Activated T-cell treated with anti-CD3 and anti-CD28 coated beads, Interleukin-2, amount 50 U/mL, for 4 hours (primary cell): ENCODE measurements around the gene LENG9. TPM values are rescaled to one million over a fixed set of nuclear protein-coding genes. Genes with fewer than 3 reads are reported as not detected.
"Not testable (repeated sequence)": the region's sequence is repeated elsewhere in the genome, so short reads cannot be mapped to it uniquely, and the experiment has no call there.

ENCODE experiments used
- ATAC-seq, 2 donors: fragments of 200-7000 bp; cut with Tn5 transposase; one replicate each; pipeline ENCODE4 v1.10.0; 2021
- DNase-seq: peaks from one replicate; pipeline ENCODE4 v3.0.0-alpha.2; 2020
- H3K27me3 Mint-ChIP-seq: one replicate; pipeline ENCODE4 v1.8.0; 2021; ENCODE audit warnings: low read depth, mixed read lengths
- H3K36me3 Mint-ChIP-seq: one replicate; pipeline ENCODE4 v1.8.0; 2022; ENCODE audit warnings: mixed read lengths; ENCODE audit not compliant: insufficient read depth
- H3K4me1 Mint-ChIP-seq: one replicate; pipeline ENCODE4 v1.8.0; 2021; ENCODE audit warnings: low read depth, mixed read lengths
- H3K4me3 Mint-ChIP-seq: one replicate; pipeline ENCODE4 v1.8.0; 2021; ENCODE audit warnings: mild to moderate bottlenecking, moderate library complexity, mixed read lengths
- H3K9me3 Mint-ChIP-seq: one replicate; pipeline ENCODE4 v1.8.0; 2021; ENCODE audit warnings: mixed read lengths
- total RNA-seq, 3 donors: library from RNA; stranded (reverse); gene quantifications; one replicate each; pipeline ENCODE4 v1.2.1, GENCODE V29; 2021

LENG9 gene
- 1 to 10 TPM; 4.8 to 5.4 (median 5.2) TPM for total RNA-seq

DNA sequence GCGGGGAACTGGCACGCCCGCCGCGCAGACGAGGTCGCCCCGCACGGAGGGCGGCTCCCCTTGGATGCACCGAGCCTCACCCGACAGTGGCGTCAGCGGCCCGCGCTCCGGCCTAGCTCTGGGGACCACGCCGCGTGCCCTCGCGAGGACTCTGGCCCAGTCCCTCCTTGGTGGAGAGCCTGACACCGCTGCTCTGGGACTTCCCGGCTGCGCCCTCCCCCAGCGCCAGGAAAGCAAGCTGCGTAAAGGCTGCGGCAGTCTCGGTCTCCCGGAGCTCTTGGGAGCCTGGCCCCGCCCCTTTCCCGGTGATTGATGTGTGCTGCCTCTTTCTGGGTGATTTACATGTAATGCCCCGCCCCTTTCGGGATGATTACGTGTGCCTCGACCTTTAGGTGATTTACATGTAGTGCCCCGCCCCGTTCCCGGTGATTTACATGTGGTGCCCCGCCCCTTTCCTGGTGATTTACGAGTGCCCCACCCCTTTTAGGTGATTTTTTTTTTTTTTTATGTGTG is at the start of gene LENG9:
LENG9 (minus strand) TSS at position 248 of the 513 bp plus-strand sequence. CDS start 252 bp downstream, outside the sequence.
- H3K4me1 Mint-ChIP-seq, result peaks cover 19% of the 10 kb centered on the region
- peaks cover 20% of the 10 kb centered on the region for H3K36me3 Mint-ChIP-seq
- peaks cover 3% of the 10 kb centered on the region for H3K27me3 Mint-ChIP-seq
- ATAC-seq, result peak; percentile 69
- DNase-seq, result peak; percentile 91
- H3K9me3 Mint-ChIP-seq, result no peaks in the 10 kb centered on the region
- peak within 1 kb of the TSS; percentile 84 for H3K4me3 Mint-ChIP-seq

DNA sequence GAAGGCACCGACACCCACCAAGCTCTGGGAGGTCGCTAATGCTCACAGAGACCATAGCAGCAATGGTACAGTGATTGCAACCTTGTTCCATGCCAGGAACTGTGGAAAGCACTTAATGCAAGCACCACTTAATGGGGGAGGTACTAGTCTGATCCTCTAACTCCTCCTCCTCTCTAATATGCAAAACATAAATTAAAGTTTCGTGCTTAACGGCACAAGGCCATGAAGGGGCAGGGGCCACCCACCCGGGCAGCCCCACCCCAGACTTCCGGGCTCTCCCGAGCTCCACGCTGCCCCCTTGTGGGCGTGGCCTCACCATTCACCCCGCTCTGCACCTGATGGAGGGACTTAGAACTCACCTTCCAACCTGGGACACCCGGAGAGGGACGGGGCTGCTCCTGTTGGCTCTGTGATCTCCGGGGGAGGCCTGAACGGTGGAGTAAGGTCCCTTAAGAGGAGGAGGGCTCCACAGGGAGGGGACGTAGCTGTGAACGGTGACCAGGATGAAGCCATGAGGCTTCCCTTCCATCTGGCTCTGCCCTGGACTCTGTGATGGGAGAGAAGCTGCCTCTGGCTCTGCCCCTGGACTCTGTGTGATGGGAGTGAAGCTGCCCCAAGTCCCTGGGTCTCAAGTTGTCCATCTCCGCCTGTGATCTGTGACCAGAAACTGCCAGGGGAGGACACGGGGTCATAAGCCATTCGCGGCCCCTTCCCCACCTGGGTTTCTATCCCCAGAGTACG is 45.8 kb upstream of the LENG9 start:
- peak; percentile 60 to 61 for ATAC-seq
- not testable (repeated sequence) for DNase-seq, H3K4me3 Mint-ChIP-seq, H3K36me3 Mint-ChIP-seq, H3K9me3 Mint-ChIP-seq
- Mint-ChIP-seq H3K4me1 (peaks cover 18% of the 10 kb centered on the region), H3K27me3 (peaks cover 22% of the 10 kb centered on the region)

DNA sequence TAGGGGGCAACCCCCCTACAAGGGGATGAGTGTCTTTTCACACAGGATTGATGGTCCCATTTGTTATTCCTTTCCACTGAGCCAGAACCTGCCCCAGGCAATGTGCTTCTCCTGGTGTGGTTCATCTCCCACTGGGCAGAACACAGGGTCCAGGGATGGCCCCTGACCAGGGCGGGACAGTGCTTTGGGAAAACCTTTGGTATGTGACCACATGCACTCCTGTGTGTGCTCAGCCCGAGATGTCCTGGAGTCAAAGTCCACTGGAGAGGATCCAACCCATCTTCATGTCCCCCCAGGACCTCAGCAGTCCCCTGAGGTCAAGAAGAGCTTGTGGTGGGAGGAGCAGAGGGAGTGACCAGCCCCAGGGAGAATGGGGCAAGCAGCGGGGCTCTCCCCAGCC is 44.9 kb upstream of the LENG9 start:
- Mint-ChIP-seq H3K27me3 (peaks cover 21% of the 10 kb centered on the region), H3K4me1 (peaks cover 18% of the 10 kb centered on the region)
- not testable (repeated sequence) for DNase-seq, H3K36me3 Mint-ChIP-seq, H3K4me3 Mint-ChIP-seq, H3K9me3 Mint-ChIP-seq, ATAC-seq

DNA sequence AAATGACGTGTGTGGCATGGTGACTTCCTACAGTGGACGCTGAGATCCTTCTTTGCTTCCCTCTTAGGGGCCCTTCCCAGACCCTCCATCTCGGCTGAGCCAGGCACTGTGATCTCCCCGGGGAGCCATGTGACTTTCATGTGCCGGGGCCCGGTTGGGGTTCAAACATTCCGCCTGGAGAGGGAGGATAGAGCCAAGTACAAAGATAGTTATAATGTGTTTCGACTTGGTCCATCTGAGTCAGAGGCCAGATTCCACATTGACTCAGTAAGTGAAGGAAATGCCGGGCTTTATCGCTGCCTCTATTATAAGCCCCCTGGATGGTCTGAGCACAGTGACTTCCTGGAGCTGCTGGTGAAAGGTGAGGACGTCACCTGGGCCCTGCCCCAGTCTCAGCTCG is 44.2 kb upstream of the LENG9 start:
- peaks cover 18% of the 10 kb centered on the region for H3K4me1 Mint-ChIP-seq
- DNase-seq (no peak), ATAC-seq (no peak)
- H3K9me3 Mint-ChIP-seq, result no peaks in the 10 kb centered on the region
- H3K27me3 Mint-ChIP-seq, result peaks cover 24% of the 10 kb centered on the region
- H3K4me3 Mint-ChIP-seq, result no peak overlapping the region
- no peaks in the 10 kb centered on the region for H3K36me3 Mint-ChIP-seq

- H3K36me3 Mint-ChIP-seq, H3K9me3 Mint-ChIP-seq, DNase-seq, H3K4me3 Mint-ChIP-seq: not testable (repeated sequence)
- peaks cover 18% of the 10 kb centered on the region for H3K4me1 Mint-ChIP-seq
- ATAC-seq, result peak; percentile 55 to 56
- peaks cover 25% of the 10 kb centered on the region for H3K27me3 Mint-ChIP-seq
These were observed 43.6 kb upstream of the LENG9 start for GRCh38 chr19:54507038-54507717.

- DNase-seq (no peak), ATAC-seq (no peak)
- H3K27me3 Mint-ChIP-seq, result peaks cover 28% of the 10 kb centered on the region
- peaks cover 18% of the 10 kb centered on the region for H3K4me1 Mint-ChIP-seq
- H3K9me3 Mint-ChIP-seq, result no peaks in the 10 kb centered on the region
- H3K36me3 Mint-ChIP-seq, result no peaks in the 10 kb centered on the region
- peak overlapping the region; percentile 17 for H3K4me3 Mint-ChIP-seq
These were observed 42.5 kb upstream of the LENG9 start for GRCh38 chr19:54506079-54506478.

DNA sequence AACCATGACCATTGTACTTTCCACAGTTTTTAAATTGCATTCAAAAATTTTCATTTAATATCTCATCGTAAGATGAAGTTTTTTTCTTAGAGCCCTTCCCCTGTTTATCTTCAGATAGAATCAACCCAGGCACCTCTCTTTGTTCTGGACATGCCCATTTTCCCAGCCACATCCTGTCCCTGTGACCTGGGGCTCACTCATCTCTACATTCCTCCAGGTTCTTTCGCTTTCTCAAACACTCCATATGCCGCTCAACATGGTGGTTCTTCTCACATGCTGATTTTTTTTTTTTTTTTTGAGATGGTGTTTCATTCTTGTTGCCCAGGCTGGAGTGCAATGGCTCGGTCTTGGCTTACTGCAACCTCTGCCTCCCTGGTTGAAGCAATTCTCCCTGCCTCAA is 42.0 kb upstream of the LENG9 start:
- Mint-ChIP-seq H3K27me3 (peaks cover 28% of the 10 kb centered on the region), H3K4me1 (peaks cover 18% of the 10 kb centered on the region)
- not testable (repeated sequence) for H3K4me3 Mint-ChIP-seq, H3K36me3 Mint-ChIP-seq, ATAC-seq, DNase-seq, H3K9me3 Mint-ChIP-seq

DNA sequence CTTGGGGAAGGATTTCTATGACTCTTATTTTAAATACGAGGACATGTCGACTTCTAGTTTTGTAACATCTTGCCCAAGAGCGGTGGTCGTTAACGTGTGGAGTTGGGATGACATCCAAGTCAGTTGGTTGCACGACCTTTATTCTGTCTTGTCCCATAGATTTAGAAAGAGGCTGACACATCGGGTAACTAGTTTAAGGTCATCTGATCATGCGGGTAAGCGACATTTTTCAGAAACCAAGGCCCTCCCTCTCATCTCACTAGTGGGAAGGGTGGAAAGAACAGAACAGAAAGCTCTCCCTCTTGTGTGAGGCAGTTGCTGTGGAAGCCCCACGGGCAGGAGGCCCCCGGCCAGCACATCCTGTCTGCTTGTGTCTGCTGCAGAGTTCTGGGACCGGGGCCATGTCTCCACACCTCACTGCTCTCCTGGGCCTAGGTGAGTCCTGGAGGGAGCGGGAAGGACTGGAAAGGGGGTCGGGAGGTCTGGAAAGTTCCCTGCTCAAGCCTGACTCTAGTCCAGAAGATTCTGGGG is 39.0 kb upstream of the LENG9 start, which contains the start of gene LAIR2:
LAIR2 (plus strand) TSS at position 314 of the 531 bp plus-strand sequence; CDS start at position 402, 88 bp downstream.
- ATAC-seq (no peak), DNase-seq (no peak)
- Mint-ChIP-seq H3K4me1 (peaks cover 21% of the 10 kb centered on the region), H3K27me3 (peaks cover 34% of the 10 kb centered on the region), H3K36me3 (no peaks in the 10 kb centered on the region), H3K4me3 (no peak within 1 kb of the TSS), H3K9me3 (no peaks in the 10 kb centered on the region)

GRCh38 chr19:54498451-54498772 is 34.8 kb upstream of the LENG9 start:
- H3K9me3 Mint-ChIP-seq, ATAC-seq, H3K36me3 Mint-ChIP-seq, DNase-seq, H3K4me3 Mint-ChIP-seq: not testable (repeated sequence)
- Mint-ChIP-seq H3K4me1 (peaks cover 11% of the 10 kb centered on the region), H3K27me3 (peaks cover 31% of the 10 kb centered on the region)

DNA sequence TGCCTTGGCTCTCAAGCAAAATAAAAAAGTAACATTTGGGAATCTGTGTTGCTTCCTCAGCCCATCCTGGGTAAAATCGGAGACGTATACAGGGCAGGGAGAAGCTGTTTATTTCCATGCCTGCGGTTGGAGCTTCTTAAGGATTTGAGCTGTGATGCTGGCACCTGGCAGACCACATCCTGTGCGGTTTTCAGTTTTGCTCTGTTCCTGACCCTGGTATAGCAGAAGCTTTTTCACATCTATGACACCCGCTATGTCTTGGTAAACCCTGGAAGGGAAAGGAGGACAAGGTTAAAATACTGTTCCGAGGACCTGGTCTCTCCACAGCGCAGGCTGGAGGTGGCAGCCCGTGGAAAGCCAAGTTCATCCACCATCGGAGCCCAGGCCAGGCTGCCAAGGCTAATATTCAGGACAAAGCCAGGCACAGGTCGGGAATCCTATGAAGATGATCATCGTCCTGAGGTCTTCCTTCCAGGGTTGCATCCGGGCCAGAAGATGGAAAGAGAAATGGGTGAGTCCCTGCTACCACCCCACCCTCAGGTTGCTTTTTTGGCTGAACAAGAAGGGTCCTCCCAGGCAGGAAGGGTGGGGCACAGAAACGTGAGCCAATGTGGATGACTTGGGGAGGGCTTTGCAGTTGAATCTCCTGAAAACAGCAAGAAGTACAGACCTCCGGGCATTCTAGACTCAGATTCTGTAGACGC is 34.3 kb upstream of the LENG9 start:
- peak; percentile 63 to 69 for ATAC-seq

DNA sequence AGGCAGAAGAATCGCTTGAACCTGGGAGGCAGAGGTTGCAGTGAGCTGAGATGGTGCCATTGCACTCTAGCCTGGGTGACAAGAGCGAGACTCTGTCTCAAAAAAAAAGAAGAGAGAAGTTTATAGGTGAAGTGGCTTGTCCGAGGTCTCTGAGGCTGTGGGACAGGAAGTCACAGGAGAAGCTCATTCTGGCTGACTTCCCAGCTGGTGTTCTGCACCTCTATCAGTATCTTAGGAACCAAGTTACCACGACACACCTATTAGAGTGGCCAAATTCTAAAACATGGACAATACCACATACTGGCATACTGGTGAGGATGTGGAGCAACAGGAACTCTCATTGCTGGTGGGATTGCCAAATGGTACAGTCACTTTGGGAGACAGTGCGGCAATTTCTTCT is 31.7 kb upstream of the LENG9 start:
- ATAC-seq, H3K9me3 Mint-ChIP-seq, H3K4me3 Mint-ChIP-seq, DNase-seq, H3K36me3 Mint-ChIP-seq: not testable (repeated sequence)
- H3K4me1 Mint-ChIP-seq, result peaks cover 11% of the 10 kb centered on the region
- H3K27me3 Mint-ChIP-seq, result peaks cover 33% of the 10 kb centered on the region

More for the DNA sequence above, 34.3 kb upstream of the LENG9 start:
- H3K4me1 Mint-ChIP-seq, result peaks cover 11% of the 10 kb centered on the region
- not testable (repeated sequence) for H3K4me3 Mint-ChIP-seq, H3K36me3 Mint-ChIP-seq, DNase-seq, H3K9me3 Mint-ChIP-seq
- peaks cover 31% of the 10 kb centered on the region for H3K27me3 Mint-ChIP-seq

DNA sequence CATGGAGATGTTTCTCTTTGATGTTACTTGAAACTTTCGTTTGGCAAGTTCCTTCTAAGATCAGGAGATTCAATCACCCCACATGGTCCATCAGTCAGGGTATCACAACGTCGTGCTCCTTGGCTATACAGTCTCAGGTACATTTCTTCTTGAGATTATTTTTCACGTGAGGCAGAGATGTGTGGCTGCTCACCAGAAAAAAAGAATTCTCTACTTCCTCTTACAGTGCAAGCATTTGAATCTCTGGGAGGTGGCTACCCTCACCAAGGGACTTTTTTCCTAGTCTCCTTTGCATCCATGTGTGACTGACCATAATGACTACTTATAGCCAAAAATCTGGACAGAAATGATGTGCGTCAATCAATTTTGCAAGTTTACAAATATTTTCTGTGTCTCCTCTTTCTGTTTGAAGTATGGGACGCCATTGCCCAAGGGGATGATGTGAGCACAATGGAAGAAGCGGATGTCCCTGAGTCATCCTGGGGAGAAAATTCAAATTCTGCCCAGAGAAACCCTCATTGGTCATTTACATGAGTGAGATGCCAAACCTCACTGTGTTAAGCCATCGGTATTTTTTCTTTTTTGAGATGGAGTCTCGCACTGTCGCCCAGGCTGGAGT is 30.5 kb upstream of the LENG9 start:
- peaks cover 8% of the 10 kb centered on the region for H3K4me1 Mint-ChIP-seq
- H3K36me3 Mint-ChIP-seq, result no peaks in the 10 kb centered on the region
- ATAC-seq, result no peak
- H3K4me3 Mint-ChIP-seq, result no peak overlapping the region
- no peaks in the 10 kb centered on the region for H3K9me3 Mint-ChIP-seq
- peaks cover 32% of the 10 kb centered on the region for H3K27me3 Mint-ChIP-seq
- DNase-seq, result no peak

DNA sequence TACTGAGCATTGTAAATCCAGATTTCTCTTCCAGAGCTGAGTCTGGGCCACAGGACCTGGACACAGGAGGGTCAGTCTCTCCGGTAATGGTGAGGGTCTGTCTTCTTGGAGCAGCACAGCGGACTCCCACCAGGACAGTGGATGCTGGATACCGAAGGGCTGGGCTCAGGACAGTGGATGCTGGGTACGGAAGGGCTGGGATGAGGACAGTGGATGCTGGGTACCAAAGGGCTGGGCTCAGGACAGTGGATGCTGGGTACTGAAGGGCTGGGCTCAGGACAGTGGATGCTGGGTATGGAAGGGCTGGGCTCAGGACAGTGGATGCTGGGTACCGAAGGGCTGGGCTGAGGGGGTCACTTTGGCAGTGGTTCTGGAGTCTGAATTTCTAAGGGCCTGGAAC is 29.5 kb upstream of the LENG9 start:
- not testable (repeated sequence) for ATAC-seq, H3K36me3 Mint-ChIP-seq, H3K4me3 Mint-ChIP-seq, DNase-seq, H3K4me1 Mint-ChIP-seq, H3K9me3 Mint-ChIP-seq
- peaks cover 31% of the 10 kb centered on the region for H3K27me3 Mint-ChIP-seq

- H3K4me3 Mint-ChIP-seq, result no peak overlapping the region
- no peaks in the 10 kb centered on the region for H3K36me3 Mint-ChIP-seq
- peaks cover 2% of the 10 kb centered on the region for H3K4me1 Mint-ChIP-seq
- peaks cover 31% of the 10 kb centered on the region for H3K27me3 Mint-ChIP-seq
- ATAC-seq (no peak), DNase-seq (no peak)
- H3K9me3 Mint-ChIP-seq, result no peaks in the 10 kb centered on the region
These were observed 29.0 kb upstream of the LENG9 start for GRCh38 chr19:54492568-54492967.
